ENCODE measurements around the gene RGS12. TPM values are rescaled to one million over a fixed set of nuclear protein-coding genes. Genes with fewer than 3 reads are reported as not detected.

RGS12 gene
- total and polyA plus RNA-seq, 2 experiments from 2014 or later, result 8.0 to 19.0 TPM

- TF ChIP-seq ETS1 (IDR thresholded peaks at IDR 0.05) (no peak), ZNF331 (CRISPR knock-in tag; IDR thresholded peaks at IDR 0.05; ENCODE audit: low read depth) (no peak), ZNF462 (CRISPR knock-in tag; IDR thresholded peaks at IDR 0.05) (no peak), STAT1 (IDR thresholded peaks at IDR 0.05; ENCODE audit: unreplicated experiment) (no peak)
Measured at GRCh38 chr4:3297066-3297859, 4.4 kb downstream of the RGS12 start (continued).

- Histone ChIP-seq H2AFZ (no peak overlapping the region), H3K9me2 (ENCODE audit: insufficient read depth) (no peaks in the 10 kb centered on the region), H3K4me2 (no peak overlapping the region), H3F3A (replicated peaks; ENCODE audit: low read depth) (no peaks in the 10 kb centered on the region), H3K36me3 (ENCODE audit: insufficient read depth) (no peaks in the 10 kb centered on the region), H3K4me1 (ENCODE audit: insufficient read depth) (peaks cover 7% of the 10 kb centered on the region), H4K20me1 (replicated peaks; ENCODE audit: insufficient read depth) (peaks cover 6% of the 10 kb centered on the region; the same call in 1 of the 2 replicates), H3K79me2 (replicated peaks; ENCODE audit: insufficient read depth) (peaks cover 37% of the 10 kb centered on the region), H3K27ac (ENCODE audit: low read depth) (no peak overlapping the region), H3K27me3 (ENCODE audit: insufficient read depth) (no peaks in the 10 kb centered on the region), H3K4me3 (no peak overlapping the region)
- DNase-seq (ENCODE audit: low spot score) (no peak), ATAC-seq (no peak)
- no peaks in the 10 kb centered on the region for H3K36me3 Mint-ChIP-seq (ENCODE audit: low read depth)
- no peaks in the 10 kb centered on the region for H3K9me3 Mint-ChIP-seq
- H3K4me1 Mint-ChIP-seq, result peaks cover 40% of the 10 kb centered on the region
- H3K27ac Mint-ChIP-seq, result no peak overlapping the region
- no peak overlapping the region for H3K4me3 Mint-ChIP-seq
- peaks cover 21% of the 10 kb centered on the region for H3K27me3 Mint-ChIP-seq (ENCODE audit: insufficient read depth, low read depth, poor library complexity)
- TF ChIP-seq STAT1 (IDR thresholded peaks at IDR 0.05; ENCODE audit: unreplicated experiment) (no peak), REST (IDR thresholded peaks at IDR 0.05; ENCODE audit: unreplicated experiment) (no peak), POLR2AphosphoS5 (IDR thresholded peaks at IDR 0.05; ENCODE audit: low read depth) (no peak), NANOG (IDR thresholded peaks at IDR 0.05; ENCODE audit: borderline replicate concordance) (no peak), CTCF (conservative IDR thresholded peaks at IDR 0.05; ENCODE audit: low read depth in 2 of 2) (no peak), EZH2 (IDR thresholded peaks at IDR 0.05; ENCODE audit: low read depth, unreplicated experiment) (no peak), ZNF114 (CRISPR knock-in tag; IDR thresholded peaks at IDR 0.05) (no peak)
Measured at GRCh38 chr4:3299122-3299975, 6.5 kb downstream of the RGS12 start.

All from GM23338 (cell line).